Urinary bladder (tissue), 4 donors: Measurements from ENCODE around the gene WRAP73. TPM values are rescaled to one million over a fixed set of nuclear protein-coding genes. Genes with fewer than 3 reads are reported as not detected.

Experiments used
- DNase-seq: peaks from one replicate; pipeline ENCODE4 v3.0.0-alpha.2; 2015; ENCODE audit errors: extremely low spot score
- H3K27ac ChIP-seq: one replicate; pipeline ENCODE4 v1.5.1; 2013; ENCODE audit warnings: low read depth, mild to moderate bottlenecking, moderate library complexity
- H3K36me3 ChIP-seq: one replicate; pipeline ENCODE4 v1.6.1; 2013; ENCODE audit warnings: mild to moderate bottlenecking, moderate library complexity; ENCODE audit not compliant: insufficient read depth
- H3K4me1 ChIP-seq: one replicate; pipeline ENCODE4 v1.6.1; 2013; ENCODE audit warnings: mild to moderate bottlenecking, moderate library complexity; ENCODE audit not compliant: insufficient read depth
- H3K4me3 ChIP-seq: one replicate; pipeline ENCODE4 v1.5.1; 2013; ENCODE audit warnings: low read depth, low read length
- WGBS: extraction: QIAGEN DNeasy Blood & Tissue Kit; methylation state at CpG from one replicate; pipeline ENCODE4 v1.1.7; 2013; 5-methylcytosine and 5-hydroxymethylcytosine counted together
- polyA plus RNA-seq: library from polyadenylated mRNA; stranded (reverse); fragments of 200-250 nt; gene quantifications from one replicate; pipeline ENCODE4 v1.2.3, GENCODE V29; 2013
- total RNA-seq: library from RNA; depleted of rRNA; stranded (reverse); fragments of >200 nt; gene quantifications from one replicate; pipeline ENCODE4 v1.2.3, GENCODE V29; 2014
- donor health status: healthy with polysubstance abuse.
- donor health status: healthy.

Gene WRAP73
- total and polyA plus RNA-seq, 2 donors: 8.1 to 21.2 TPM

- no peak overlapping the region for H3K27ac ChIP-seq
- H3K4me3 ChIP-seq: no peak overlapping the region
- H3K36me3 ChIP-seq: no peaks in the 10 kb centered on the region
- WGBS: 94% methylated on average over 26 of the region's 26 CpGs
- no peaks in the 10 kb centered on the region for H3K4me1 ChIP-seq
- no peak for DNase-seq
These were observed 8.7 kb downstream of the WRAP73 start for GRCh38 chr1:3641046-3641760.

- no peak overlapping the region for H3K27ac ChIP-seq
- no peak for DNase-seq
- no peaks in the 10 kb centered on the region for H3K4me1 ChIP-seq
- no peaks in the 10 kb centered on the region for H3K36me3 ChIP-seq
- H3K4me3 ChIP-seq: no peak overlapping the region
- WGBS: 90% methylated on average over 36 of the region's 36 CpGs
These were observed 9.6 kb downstream of the WRAP73 start for GRCh38 chr1:3640121-3640837.

- Histone ChIP-seq H3K36me3 (no peaks in the 10 kb centered on the region), H3K4me1 (no peaks in the 10 kb centered on the region)
These were observed 10.4 kb downstream of the WRAP73 start for GRCh38 chr1:3639397-3639911.

GRCh38 chr1:3638676-3639075 is 11.2 kb downstream of the WRAP73 start:
- Histone ChIP-seq H3K4me3 (no peak overlapping the region), H3K36me3 (no peaks in the 10 kb centered on the region)
- DNase-seq: no peak

More at GRCh38 chr1:3639397-3639911, 10.4 kb downstream of the WRAP73 start:
- no peak overlapping the region for H3K4me3 ChIP-seq
- WGBS: 95% methylated on average over 23 of the region's 23 CpGs
- no peak for DNase-seq
- H3K27ac ChIP-seq: no peak overlapping the region

GRCh38 chr1:3638027-3638426 is 11.9 kb downstream of the WRAP73 start:
- no peak overlapping the region for H3K4me3 ChIP-seq
- H3K36me3 ChIP-seq: no peaks in the 10 kb centered on the region
- no peaks in the 10 kb centered on the region for H3K4me1 ChIP-seq
- H3K27ac ChIP-seq: no peak overlapping the region
- DNase-seq: no peak
- WGBS: 91% methylated on average over 12 of the region's 12 CpGs

More at GRCh38 chr1:3638676-3639075, 11.2 kb downstream of the WRAP73 start:
- Histone ChIP-seq H3K27ac (no peak overlapping the region), H3K4me1 (no peaks in the 10 kb centered on the region)
- WGBS: 93% methylated on average over 15 of the region's 15 CpGs

GRCh38 chr1:3636531-3636930 is 13.4 kb downstream of the WRAP73 start:
- no peaks in the 10 kb centered on the region for H3K4me1 ChIP-seq
- no peak overlapping the region for H3K27ac ChIP-seq
- 96% methylated on average over 11 of the region's 11 CpGs for WGBS
- DNase-seq: no peak
- no peak overlapping the region for H3K4me3 ChIP-seq
- no peaks in the 10 kb centered on the region for H3K36me3 ChIP-seq

GRCh38 chr1:3636080-3636479 is 13.8 kb downstream of the WRAP73 start:
- Histone ChIP-seq H3K27ac (no peak overlapping the region), H3K4me1 (no peaks in the 10 kb centered on the region), H3K36me3 (no peaks in the 10 kb centered on the region), H3K4me3 (no peak overlapping the region)
- 95% methylated on average over 14 of the region's 14 CpGs for WGBS
- DNase-seq: no peak

- WGBS: 96% methylated on average over 22 of the region's 22 CpGs
- Histone ChIP-seq H3K27ac (no peak overlapping the region), H3K4me1 (no peaks in the 10 kb centered on the region), H3K36me3 (no peaks in the 10 kb centered on the region), H3K4me3 (no peak overlapping the region)
- no peak for DNase-seq
These were observed 15.7 kb downstream of the WRAP73 start for GRCh38 chr1:3634059-3634800.

GRCh38 chr1:3633344-3634058 is 16.4 kb downstream of the WRAP73 start:
- Histone ChIP-seq H3K36me3 (no peaks in the 10 kb centered on the region), H3K4me3 (no peak overlapping the region), H3K4me1 (no peaks in the 10 kb centered on the region), H3K27ac (no peak overlapping the region)
- 91% methylated on average over 28 of the region's 28 CpGs for WGBS
- DNase-seq: no peak

GRCh38 chr1:3632716-3633343 is 17.1 kb downstream of the WRAP73 start:
- WGBS: 93% methylated on average over 26 of the region's 26 CpGs
- no peak for DNase-seq
- H3K36me3 ChIP-seq: peaks cover 2% of the 10 kb centered on the region

GRCh38 chr1:3632298-3632697 is 17.6 kb downstream of the WRAP73 start:
- H3K36me3 ChIP-seq: peaks cover 2% of the 10 kb centered on the region
- no peak for DNase-seq
- H3K4me1 ChIP-seq: no peaks in the 10 kb centered on the region
- H3K4me3 ChIP-seq: no peak overlapping the region
- H3K27ac ChIP-seq: no peak overlapping the region
- 95% methylated on average over 17 of the region's 17 CpGs for WGBS

More at GRCh38 chr1:3632716-3633343, 17.1 kb downstream of the WRAP73 start:
- Histone ChIP-seq H3K27ac (no peak overlapping the region), H3K4me3 (no peak overlapping the region), H3K4me1 (no peaks in the 10 kb centered on the region)

GRCh38 chr1:3631320-3632260 is 18.3 kb downstream of the WRAP73 start:
- Histone ChIP-seq H3K4me1 (no peaks in the 10 kb centered on the region), H3K4me3 (no peak overlapping the region), H3K36me3 (peaks cover 2% of the 10 kb centered on the region), H3K27ac (no peak overlapping the region)
- DNase-seq: no peak
- 88% methylated on average over 36 of the region's 36 CpGs for WGBS
